Stimulated activated CD8-positive, alpha-beta memory T cell treated with anti-CD3 and anti-CD28 coated beads, Interleukin-4, amount 100 ng/mL, for 1 hour (primary cell): ENCODE measurements around the gene PTPRM.

Experiments used
- DNase-seq, 2 donors: peaks; one replicate each; pipeline ENCODE4 v3.0.0-alpha.2; 2020; ENCODE audit warnings: low read depth in 2 of 2, low spot score in 1 of 2

The PTPRM gene

DNA sequence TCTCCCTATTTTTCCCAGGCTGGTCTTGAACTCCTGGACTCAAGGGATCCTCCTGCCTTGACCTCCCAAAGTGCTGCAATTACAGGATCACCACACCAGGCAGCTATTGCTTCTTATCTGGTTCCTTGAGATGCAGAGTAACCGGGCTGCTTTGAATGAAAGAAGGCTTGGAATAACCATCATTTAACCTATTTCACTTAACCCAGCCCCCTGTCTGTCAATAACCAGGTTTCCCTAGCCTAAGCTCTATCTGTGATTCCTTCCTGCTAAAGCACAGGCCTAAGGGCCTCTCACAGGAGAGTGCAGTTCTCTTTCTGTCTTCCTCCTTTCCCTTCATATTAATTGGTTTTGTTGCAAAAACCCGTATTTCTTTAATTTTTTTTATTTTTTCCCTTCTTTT lies 648.6 kb downstream of the PTPRM start:
- no peak for DNase-seq

DNA sequence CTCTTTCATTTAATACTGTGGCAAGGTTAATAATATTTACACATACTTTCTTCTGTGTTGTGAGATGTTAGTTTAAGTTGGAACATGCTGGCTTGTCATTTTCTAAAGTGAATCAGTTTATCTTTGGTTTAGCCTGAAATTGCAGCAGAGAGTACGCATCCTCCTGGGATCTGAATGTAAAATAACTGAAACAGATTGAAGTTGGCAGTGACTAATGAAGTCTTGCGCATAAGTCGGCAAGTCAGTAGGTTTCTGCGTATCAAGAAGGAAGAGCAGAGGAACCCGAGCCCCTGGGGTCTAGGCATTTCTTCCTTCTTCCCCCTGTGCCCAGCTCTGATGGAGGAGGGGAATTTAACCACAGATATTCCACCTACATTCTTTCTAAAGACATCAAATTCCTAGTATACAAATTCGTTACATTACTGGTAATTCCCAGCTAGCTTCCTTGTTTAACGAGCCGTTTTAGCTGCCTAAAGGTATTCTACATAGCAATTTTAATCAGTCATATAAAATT lies 650.0 kb downstream of the PTPRM start:
- DNase-seq, result no peak

DNA sequence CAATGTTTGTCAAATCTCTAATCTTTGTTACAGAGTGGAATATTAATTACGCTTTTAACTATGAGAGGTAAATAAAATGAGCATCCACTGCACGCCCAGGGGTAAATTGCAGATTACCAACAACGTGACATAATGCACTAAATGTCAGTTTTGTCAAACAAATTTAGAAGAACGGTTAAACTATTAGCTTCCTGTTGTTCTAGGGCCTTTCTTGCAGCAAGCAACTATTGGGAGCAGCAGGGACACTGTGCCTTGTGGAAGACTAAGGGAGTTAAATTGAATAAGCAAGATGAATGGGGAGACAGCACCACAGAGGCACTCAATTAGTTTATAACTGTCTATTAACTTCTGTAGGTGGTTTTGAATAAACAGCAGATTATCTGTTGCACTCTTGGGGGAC lies 651.1 kb downstream of the PTPRM start:
- no peak for DNase-seq

DNA sequence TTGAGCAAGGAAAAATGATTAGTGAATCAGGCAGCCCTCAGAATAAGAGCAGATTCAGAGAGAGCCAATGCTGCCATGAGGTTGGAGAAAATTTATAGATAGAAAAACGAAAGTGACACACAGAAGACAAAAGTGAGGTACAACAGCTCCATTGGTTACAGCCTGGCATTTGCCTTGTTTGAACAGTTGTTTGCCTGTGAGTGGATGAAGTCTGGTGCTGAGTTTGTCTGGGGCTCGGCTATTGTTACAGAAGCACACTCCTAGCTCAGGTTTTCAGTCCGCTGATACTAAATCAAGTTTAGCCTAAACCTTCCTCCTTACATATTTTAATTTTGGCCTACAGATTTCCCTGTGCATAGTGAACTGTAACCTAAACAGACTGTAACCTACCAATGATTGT lies 654.3 kb downstream of the PTPRM start:
- no peak for DNase-seq

DNA sequence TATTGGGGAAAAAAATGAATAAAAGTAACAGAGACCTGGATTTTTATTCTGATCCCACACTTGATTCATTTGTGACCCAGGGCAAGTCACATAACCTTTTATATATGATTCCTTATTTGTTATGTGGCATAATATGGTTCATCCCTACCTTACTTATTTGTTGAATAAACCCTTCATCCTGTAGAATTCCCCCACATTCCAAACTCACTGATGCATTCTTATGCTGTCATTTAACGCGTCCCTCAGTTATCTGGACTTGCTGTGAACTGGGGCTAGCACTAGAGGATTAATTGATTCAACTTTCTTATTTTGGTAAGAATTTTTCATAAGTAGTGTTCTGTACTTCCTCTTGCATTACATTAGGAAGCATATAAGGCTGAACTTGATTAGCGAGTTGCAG lies 657.5 kb downstream of the PTPRM start:
- DNase-seq, result no peak

DNA sequence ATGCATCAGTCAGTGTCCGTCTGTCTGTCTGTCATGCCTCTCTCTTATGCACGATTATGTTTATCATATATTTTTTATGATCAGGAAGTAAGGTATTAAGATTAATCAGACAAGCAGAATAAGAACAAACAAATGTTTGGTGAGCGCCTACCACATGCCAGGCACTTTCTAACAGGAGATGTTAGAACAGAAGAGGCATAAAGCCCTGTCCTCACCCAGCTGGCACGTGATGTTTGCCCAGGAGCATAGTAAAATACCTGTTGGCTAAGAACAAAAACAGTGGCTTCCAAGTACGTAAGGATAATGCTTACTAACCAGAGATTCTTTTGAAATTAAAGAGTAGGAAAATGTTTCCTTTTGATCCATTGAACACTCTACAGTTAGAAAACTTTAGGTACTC lies 661.9 kb downstream of the PTPRM start:
- no peak for DNase-seq

DNA sequence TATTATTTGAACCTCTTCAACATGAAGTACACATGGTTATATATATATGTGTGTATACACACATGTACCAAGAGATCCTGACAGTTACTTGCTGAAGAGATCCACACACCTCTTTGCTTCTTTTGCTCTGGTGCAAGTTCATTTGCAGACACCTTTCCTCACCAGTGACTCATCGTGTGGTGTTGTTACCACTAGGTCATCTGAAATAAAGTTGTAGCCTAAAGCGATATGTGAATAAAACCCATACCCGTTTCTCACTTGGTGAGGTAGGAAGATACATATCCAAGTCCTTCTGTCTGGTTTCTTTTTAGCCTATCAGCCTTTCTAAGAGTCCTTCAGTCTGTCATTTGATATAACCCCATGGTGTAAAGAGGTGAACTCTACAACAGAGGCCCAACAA lies 662.7 kb downstream of the PTPRM start:
- DNase-seq, result no peak

DNA sequence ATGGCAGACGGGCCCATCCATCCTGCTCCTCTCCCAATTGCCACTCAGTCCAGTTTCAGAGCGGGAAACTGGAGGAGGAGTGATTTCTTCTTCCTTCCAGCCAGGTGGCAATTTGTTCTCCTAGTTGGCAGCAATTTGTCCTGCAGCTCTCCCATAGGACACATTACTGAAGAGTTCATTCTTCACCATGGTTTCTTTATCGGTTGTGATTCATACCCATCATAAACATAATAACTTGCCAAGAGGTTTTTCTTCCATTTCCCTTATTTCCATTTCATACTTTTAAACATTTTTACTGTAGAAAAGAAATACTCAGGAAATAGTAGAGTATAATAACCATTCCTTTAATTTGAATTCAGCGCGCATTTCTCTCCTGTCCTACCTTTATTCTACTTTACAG lies 664.2 kb downstream of the PTPRM start:
- no peak for DNase-seq

DNA sequence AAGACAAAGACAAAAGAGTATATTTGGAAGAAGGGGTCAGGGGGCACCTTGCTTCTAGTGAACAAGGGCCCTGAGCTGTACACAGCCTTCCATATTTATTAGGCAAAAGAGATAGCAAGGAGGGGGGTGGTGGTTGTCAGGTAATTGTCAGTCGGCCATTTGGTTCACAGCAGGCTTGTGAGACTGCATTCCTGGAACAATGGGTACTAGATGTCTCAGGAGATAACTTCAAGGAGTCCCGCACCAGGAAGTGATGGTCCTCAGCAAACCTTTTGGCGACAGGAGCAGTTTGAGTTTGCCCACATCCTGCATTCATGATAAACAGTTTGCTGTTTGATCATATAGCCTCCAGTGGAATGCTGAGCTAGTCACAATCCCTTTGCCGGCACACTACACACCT lies 665.7 kb downstream of the PTPRM start:
- DNase-seq, result no peak

DNA sequence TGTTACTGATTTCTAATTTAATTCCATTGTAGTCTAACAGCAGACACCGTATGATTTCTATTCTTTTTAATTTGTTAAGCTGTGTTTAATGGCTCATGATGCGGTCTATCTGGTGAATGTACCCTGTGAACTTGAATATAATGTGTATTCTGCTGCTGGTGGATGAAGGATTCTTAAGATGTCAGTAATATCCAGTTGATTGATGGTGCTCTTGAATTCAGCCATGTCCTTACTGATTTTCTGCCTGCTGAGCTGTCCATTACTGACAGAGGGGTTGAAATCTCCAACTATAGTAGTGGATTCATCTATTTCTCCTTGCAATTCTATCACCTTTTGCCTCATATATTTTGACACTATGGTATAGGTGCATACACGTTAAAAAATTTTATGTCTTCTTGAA lies 668.8 kb downstream of the PTPRM start:
- no peak for DNase-seq

DNA sequence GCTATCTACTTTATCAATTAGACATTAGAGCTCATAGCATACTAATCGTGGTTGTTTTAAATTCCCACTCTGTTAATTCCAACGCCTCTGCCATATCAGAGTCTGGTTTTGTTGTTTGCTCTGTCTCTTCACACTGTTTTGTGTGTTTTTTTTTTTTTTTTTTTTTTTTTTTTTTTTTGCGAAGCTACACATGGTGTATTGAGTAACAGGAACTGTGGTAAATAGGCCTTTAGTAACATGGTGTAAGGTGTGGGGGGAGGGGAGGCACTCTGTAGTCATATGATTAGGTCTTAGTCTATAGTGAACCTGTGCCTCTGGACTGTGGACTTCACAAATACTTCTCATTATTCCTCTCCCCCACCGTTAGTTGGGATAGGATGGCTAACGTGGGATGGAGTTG lies 671.4 kb downstream of the PTPRM start:
- no peak for DNase-seq

DNA sequence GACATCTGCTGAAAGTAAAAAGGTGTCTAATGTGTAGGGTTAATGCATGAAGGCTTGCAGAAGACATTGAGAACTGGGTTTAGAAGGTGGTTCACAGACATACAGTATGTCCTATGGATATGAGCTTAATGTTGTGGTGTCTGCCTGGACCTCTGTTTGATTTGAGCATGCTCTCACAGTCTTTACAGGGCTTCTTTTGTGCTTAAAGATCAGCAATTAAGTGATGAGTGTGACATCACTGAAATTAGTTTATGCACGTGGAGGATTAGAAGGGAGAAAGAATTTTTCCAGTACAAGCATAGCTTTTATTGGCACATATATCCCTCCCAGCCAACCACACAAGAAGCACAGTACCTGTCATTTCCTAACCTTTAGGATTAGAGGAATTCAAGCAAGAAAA lies 674.6 kb downstream of the PTPRM start:
- no peak for DNase-seq

DNA sequence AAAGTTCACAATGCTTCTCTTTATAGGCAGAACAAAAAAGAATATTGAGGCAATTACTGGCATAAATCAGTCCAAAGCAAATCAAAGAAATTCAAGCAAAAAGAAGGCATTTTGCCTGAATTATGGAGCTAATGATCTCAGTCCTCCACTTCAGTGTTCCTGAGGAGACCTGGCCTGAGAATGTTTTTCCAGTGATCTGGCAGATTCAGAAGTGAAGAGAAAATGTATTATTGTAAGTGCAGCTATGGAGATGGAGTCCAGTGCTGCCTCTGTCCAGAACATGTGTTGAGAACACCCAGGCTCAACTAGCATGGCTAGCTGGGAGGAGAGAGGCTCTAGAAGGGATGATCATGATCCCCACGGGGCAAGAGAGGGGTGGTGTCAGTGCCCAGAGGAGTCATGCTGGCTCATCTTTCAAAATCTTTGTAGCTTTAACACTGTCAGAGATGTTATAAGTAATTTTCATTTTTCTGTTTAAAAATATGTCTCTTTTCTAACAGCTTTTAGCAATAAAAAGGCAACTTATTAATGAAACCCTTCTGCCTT lies 675.1 kb downstream of the PTPRM start:
- DNase-seq, result no peak

DNA sequence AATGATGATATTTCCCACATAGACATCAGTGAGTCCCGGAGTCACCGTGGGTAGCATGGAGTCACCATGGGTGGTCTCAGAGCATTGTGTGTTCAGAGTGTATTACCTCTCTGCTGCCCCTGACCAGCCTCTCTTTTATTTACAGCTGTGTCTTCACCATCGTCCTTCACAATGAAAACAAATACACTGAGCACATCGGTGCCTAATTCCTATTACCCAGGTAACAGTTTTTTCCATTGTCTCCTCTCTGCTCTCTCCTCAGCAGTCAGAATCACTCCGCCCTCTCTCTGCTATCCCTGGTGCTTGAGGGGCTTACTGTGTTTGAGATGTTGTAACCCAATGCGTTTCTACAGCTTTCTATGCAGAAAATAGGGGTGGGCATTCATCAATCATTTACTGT lies 680.6 kb downstream of the PTPRM start:
- no peak for DNase-seq

DNA sequence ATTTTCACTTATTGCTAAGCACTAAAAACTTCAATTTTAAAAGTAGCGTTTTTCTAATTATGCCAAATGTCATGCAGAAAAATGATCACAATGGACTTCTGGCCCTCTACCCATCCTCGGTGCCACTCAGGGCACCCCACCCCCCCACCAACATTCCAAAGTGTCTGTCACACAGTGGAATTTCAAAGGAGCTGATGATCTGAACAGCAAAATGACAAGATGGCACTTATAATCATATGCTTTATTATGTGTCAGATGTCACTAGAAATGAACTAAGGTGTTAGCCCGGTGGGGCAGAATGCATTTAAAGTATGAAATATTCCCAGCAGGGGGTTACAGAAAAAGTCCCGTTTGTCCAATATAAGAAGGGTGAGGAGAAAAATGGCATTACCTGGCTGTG lies 681.5 kb downstream of the PTPRM start:
- DNase-seq, result no peak

DNA sequence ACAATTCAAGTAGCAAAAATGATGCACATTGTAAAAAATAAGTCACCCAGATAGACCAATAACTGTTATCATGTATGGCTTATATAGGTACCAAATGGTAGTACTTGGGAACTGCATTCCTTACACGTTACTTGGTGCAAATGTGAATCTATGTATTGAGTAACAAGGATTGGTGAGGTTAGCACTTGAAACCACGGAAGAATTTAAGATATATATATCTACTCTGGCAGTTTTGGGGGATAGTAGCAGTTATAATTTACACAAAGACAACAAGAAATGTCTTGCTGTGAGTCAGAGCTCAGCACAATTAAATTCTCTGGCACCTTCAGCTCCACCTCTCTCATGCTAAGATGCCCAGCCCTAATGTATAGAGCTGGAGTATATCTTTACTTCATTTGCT lies 682.7 kb downstream of the PTPRM start:
- no peak for DNase-seq

DNA sequence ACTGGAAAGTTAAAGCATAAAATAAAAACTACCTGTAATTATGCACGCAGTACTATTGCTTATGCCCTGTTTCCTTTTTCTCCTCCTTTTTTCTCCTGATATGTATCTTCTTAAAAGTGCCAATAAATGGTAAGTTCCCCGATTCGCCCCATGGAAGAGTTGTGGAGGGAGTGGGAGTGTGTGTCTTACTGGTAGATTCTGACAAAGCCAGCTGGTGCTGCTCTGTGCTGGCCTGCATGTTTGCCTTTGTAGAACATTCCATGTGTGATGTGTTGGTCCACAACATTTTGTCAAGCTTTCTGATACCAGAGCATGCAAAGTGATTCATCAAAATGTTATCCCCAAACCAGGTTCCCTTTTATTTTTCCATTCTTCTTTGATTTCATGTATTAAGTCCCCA lies 685.3 kb downstream of the PTPRM start:
- no peak for DNase-seq

DNA sequence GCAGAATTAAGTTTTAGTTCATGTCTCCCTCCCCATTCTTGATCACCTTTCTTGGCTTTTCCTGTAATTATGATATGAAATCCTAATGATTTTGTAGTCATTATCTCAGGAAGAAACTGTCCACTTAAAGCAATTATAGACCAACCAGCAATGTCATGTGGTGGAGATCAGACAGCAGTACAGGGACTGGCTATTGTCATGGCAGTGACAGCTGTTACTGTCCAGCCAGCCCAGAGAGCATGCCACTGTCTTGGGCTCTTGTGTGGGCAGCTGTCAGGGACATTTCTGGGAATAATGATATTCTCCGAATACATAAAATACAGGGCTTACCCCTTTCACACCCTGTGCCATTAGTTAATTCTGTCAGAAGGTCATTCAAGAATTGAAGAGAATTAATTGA lies 686.8 kb downstream of the PTPRM start:
- DNase-seq, result no peak

DNA sequence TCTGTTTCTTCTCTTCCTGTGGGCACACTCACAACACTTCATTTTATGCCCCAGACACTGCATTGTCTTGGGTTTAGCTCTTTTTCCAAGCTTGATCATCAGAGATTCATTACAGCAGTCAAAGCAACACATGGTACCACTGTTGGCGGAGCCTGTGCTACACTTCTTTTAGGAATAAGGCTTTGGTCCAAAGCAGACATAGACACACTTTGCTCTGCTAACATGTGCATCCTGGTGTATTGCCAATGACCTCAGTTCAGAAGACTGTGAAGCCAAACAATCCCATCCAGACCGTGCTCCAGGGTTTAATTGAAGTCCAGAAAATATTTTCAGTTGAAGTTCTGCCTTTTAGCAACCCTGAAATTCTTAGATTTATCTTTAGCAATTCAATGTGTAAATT lies 687.5 kb downstream of the PTPRM start:
- DNase-seq, result no peak

DNA sequence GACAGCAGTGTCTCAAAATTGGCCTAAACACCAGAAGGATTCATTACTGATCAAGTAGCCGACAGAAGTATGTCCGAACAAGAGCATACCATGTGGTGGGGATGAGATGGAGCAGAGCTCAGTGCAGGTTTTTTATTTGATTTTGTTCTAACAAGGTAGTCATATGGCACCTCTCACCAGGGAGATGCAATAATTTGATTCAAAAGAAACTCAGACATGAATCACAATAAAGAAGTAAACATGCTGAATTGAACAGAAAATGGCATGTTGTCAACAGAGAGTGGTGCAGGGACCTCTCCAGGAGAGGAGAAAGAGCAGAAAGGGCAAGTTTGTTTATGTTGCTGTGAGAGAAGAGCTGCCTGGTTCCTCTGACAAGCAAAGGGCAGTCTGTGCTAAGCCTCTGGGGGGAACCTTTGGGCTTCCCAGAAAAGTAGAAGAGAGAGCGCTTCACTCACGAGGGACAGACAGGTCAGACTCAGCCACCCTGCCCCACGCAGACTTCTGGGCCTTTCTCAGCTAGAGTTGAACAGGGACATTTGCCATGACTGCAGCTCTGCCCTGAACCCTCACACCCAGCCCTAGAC lies 690.8 kb downstream of the PTPRM start:
- no peak for DNase-seq

DNA sequence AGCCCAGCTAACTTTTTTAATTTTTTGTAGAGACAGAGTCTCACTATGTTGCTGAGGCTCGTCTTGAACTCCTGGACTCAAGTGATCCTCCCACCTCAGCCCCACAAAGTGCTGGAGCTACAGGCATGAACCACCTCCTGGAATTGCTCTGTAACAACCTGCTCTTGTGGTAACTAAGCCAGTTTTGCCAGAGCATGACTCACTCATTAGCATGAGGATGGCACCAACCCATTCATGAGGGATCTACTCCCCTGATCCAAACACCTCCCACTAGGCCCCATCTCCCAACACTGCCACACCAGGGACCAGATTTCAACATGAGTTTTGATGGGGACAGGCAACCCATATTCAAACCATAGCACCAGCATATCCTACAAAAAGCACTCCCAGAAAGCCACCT lies 693.2 kb downstream of the PTPRM start:
- no peak for DNase-seq

DNA sequence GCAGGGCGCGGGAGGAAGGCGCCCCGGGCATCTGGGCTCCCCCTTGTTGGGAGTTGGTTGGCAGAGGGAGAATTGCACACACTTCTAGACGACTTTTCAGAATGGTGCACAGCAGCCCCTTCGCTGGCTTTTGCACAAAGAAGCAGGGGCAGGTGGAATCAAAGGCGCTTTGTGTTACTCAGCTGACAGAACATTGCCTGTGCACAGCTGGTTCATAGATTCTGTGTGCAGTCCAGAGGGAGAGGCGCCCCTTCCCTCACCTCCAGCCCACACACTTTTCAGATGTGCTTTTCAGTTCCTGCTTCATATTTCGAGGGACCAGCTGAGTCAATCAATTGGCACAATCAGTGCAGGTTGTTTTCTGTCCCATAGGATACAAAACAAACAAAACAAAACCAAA lies 693.7 kb downstream of the PTPRM start:
- no peak for DNase-seq

DNA sequence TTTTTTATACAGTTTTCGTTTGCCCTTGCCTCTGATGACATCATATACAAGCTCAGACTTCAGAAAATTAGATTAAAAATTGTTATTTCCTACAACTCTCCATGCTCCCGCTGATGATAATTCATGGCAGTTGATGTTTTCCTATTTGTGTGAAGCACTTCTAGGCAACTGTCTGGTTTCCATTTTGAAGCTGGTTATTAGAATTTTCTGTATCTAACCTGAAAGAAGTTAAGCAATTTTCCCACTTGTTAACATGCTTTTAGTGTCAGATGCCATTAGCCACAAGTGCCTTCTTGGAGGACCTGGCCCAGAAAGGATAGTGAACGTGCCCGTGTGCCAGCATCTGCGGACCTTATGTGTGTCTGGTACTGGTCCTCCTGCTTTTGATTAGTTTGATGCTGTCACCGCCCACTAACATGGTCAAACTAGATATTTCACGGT lies 694.6 kb downstream of the PTPRM start:
- no peak for DNase-seq
